Effector CD4-positive, alpha-beta T cell (primary cell): ENCODE data around the gene DTNB.
"Not testable (repeated sequence)": the region's sequence is repeated elsewhere in the genome, so short reads cannot be mapped to it uniquely, and the experiment has no call there.

ENCODE experiments used
- DNase-seq: peaks from one replicate; pipeline ENCODE4 v3.0.0-alpha.2; 2020

The DTNB gene

GRCh38 chr2:25682082-25682481 is 8.7 kb upstream of the DTNB start:
- no peak for DNase-seq

- no peak for DNase-seq
Observed at GRCh38 chr2:25677877-25678276, 4.5 kb upstream of the DTNB start.

- DNase-seq: no peak
Observed at GRCh38 chr2:25674077-25674362, 643 bp upstream of the DTNB start.

GRCh38 chr2:25672494-25673299 is 680 bp downstream of the DTNB start:
- DNase-seq: peak; percentile 59

DNA sequence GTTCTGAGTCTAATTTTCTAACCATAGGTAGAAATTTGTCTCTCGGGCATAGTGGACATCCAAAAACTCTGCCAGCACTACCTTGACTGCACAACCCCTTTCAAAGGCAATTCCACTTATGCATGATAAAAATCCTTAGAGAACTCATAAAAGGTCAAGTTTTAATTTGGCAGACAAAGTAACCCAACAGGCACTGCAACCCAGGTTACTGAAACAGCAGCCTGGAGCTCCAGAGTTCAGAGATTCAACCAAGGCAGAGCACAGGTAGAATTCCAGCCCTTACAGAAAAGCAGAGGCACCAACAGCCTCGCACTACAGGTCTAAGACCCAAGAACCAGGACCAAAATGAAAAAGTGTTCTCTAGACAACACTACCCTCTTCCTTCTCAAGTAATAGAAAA is 1.8 kb downstream of the DTNB start:
- DNase-seq: no peak

DNA sequence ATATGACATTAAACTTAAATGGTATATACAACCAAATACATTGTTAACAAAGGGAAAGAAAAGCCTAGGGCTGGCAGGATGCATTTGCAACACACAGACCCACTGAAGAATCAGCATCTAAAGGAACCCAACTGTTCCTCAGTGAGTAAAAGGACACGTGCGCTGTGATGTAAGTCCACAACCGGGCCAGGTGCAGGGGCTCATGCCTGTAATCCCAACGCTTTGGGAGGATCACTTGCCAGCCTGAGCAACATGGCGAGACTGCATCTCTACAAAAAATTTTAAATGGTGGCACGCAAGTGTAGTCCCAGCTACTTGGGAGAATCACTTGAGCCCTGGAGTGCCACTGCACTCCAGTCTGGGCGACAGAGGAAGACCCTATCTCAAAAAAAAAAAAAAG is 3.9 kb downstream of the DTNB start:
- no peak for DNase-seq

DNA sequence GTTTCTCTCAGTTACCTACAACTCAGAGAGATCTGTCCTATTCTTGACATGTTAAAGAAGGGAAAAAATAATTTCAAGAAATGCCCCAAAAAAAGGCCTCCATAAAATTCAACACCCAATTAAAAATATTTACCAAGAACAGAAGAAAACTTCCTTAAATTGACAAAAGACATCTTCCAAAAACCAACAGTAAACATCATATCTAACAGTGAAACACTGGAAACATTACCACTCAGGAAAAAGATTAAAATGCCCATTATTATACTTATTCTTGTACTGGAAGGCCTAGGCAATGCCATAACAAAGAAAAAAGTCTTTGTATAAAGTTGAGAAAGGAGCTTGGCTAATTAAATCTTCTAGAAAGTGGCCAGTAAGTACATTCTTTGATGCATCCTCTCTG is 7.2 kb downstream of the DTNB start:
- DNase-seq: no peak

GRCh38 chr2:25665429-25665828 is 7.9 kb downstream of the DTNB start:
- not testable (repeated sequence) for DNase-seq

GRCh38 chr2:25664965-25665307 is 8.4 kb downstream of the DTNB start:
- DNase-seq: no peak

DNA sequence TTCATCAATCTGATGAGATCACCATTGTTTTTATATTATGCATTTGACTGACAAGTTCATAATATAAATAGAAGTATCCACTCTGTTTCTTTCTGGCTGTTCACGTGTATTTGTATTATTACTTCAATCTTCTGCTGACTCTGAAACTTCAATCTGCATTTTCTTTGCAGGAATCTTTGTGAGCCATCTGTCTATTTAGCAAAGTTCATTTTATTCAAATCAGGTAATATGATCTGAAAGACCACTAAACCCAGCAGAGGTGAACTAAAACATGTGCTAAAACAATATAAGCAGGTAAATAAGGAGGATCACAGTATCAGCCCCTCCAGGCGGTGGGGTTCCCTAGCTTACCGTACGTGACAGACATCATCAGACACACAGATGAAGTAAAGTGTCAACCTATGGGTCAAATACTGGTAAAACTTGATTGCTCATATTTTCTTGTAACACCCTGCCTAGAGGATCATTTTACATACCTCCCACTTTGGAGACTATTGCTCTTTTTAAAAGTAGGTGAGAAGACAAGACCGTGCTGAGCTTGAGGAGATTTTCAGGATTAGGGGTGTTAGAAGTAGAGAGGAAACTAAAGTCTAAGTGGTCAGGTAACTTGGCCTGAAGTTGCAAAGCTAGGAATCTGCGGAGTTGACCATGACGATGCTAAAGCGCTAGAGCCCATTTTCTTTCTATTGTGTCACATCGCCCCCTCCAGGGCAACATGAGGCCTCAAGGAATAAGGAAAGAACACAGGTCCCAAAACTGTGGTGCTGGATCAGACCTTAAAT is 9.0 kb downstream of the DTNB start:
- no peak for DNase-seq

DNA sequence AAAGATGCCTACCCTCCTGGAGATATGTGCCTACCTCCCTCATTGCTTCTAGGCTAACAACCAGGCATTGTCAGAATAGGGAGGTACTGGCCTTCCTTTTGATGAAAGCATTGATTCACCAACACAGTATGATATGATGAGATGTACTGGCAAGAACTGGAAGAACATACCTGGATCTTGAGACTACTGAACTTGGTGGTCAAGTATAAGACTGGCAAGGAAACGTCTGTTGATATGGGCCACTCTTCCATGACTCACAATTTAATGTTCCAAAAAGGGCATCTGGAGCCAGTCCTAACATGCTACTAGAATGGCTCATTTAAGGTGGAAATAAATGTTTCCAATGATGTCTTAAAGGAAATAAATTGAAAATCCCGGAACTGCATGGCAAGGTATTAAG is 18.1 kb downstream of the DTNB start:
- no peak for DNase-seq

GRCh38 chr2:25654801-25655200 is 18.6 kb downstream of the DTNB start:
- no peak for DNase-seq

- no peak for DNase-seq
Observed at GRCh38 chr2:25651782-25652455, 21.5 kb downstream of the DTNB start.

DNA sequence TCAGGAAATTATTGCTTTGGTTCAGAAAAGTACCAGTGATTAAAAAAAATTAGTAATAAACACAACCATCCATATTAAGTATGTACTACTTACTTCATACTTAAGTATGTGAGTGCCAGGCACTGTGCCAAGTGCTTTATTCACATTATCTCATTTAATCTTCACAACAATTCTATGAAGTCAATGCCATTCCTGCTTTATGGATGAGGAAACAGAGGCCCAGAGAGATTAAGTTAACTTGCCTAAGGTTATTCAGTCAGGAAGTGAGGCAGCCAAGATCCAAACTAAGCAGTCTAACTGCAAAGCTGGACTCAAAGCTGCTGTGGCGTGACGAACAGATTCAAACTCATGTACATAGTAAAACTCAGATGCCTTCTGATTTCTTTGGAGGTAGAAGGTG is 22.3 kb downstream of the DTNB start:
- no peak for DNase-seq

GRCh38 chr2:25650256-25650655 is 23.1 kb downstream of the DTNB start:
- DNase-seq: no peak

GRCh38 chr2:25649786-25650185 is 23.6 kb downstream of the DTNB start:
- no peak for DNase-seq

DNA sequence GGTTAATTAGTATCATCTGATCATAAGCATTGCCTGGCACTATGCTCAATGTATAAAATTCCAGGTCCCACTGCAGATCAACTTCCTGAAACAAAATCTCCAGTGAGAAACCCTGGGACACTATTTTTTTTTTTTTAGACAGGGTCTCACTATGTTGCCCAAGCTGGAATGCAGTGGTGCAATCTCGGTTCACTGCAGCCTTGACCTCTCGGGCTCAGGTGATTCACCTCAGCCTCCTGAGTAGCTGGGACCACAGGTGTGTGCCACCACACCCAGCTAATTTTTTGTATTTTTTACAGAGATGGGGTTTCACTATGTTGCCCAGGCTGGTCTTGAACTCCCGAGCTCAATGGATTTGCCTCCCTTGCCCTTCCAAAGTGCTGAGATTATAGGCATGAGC is 31.1 kb downstream of the DTNB start:
- DNase-seq: no peak

DNA sequence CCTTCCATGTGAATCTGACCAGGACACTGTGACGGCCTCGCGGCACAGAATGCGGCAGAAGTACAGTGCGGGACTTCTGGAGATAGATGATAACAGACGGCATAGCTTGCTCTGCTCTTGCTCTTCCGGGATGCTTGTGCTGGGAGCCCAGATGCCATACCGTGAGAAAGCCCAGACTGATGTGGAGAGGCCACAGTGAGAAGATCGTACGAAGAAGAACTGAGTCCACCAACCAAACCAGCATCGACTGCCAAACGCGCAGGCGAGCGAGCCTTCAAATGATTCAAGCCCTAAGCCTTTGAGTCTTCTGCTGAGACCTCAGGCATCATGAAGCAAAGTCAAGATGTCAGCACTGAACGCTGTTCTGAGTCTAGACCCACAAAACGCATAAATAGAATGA is 33.7 kb downstream of the DTNB start:
- DNase-seq: no peak

- no peak for DNase-seq
Observed at GRCh38 chr2:25639131-25639530, 34.2 kb downstream of the DTNB start.

DNA sequence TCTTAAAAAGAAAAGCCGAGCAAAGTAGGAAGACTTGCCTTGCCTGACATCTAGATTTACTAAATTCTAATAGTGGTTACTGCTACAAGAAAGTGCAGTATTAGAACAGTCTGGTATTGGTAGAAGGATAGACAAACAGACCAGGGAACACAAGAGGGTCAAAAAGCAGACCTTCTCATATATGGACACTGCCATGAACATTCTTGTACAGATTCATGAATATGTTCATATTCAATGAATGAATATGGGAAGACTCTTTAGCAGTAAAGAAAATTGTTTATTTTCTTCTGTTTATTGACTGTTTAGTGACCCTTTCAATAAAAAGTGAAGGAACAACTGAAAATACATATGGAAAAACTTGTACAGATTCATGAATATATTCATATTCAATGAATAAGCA is 37.6 kb downstream of the DTNB start:
- no peak for DNase-seq

GRCh38 chr2:25633801-25634200 is 39.6 kb downstream of the DTNB start:
- DNase-seq: not testable (repeated sequence)

DNA sequence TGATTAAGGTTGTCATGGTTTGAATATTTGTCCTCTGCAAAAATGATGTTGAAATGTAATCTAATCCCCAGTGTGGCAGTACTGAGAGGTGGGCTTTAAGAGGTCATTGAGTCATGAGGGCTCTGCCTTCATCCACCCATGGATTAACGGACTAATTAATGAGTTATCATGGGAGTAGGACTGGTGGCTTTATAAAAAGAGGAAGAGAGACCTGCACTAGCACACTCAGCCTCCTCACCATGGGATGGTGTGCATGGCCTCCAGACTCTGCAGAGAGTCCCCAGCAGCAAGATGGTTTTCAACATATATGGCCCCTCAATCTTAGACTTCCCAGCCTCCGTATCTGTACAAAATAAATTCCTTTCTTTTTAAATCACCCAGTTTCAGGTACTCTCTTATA is 41.0 kb downstream of the DTNB start:
- no peak for DNase-seq

- no peak for DNase-seq
Observed at GRCh38 chr2:25624635-25625034, 48.7 kb downstream of the DTNB start.

- no peak for DNase-seq
Observed at GRCh38 chr2:25623361-25623760, 50.0 kb downstream of the DTNB start.
